Left forelimb (tissue), 1 donor: ENCODE measurements around the gene SOX6.

Source experiments
- DNase-seq: peaks from one replicate; pipeline ENCODE4 v3.0.0-alpha.2; 2018; ENCODE audit warnings: low spot score

Gene SOX6

GRCh38 chr11:15930442-15931025, 425.8 kb downstream of the SOX6 start:
- peak; percentile 42 for DNase-seq

GRCh38 chr11:15929371-15929901, 426.9 kb downstream of the SOX6 start:
- DNase-seq = peak; percentile 51

DNA sequence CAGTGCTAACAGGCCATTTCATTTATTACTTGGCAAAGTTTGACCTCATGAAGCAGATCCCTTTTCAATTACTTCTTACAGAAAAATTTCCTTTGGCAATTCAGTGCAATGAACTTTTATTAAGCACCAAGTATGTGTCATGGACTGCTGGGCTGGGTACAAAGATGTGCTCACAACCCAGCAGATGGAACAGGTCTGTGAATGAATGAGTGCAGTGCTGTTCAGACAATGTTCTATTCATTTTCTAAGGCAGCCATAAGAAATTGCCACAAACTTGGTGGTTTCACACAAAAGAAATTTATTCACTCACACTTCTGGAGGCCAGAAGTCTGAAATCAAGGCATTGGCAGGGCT, 428.5 kb downstream of the SOX6 start:
- DNase-seq = no peak

- DNase-seq = no peak
These were observed 429.0 kb downstream of the SOX6 start for GRCh38 chr11:15927196-15927863.

DNA sequence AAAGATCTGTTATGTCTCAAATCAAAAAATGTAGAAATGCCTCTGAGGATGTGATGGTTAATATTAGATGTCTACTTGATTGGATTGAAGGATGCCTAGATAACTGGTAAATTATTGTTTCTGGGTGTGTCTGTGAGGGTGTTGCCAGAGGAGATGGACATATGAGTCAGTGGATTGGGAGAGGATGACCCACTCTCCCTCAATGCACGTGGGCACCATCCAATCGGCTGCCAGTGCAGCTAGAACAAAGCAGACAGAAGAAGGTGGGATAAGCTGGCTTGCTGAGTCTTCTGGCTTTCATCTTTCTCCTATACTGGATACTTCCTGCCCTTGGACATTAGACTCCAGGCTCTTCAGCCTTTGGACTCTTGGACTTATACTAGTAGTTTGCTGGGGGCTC, 430.3 kb downstream of the SOX6 start:
- no peak for DNase-seq

DNA sequence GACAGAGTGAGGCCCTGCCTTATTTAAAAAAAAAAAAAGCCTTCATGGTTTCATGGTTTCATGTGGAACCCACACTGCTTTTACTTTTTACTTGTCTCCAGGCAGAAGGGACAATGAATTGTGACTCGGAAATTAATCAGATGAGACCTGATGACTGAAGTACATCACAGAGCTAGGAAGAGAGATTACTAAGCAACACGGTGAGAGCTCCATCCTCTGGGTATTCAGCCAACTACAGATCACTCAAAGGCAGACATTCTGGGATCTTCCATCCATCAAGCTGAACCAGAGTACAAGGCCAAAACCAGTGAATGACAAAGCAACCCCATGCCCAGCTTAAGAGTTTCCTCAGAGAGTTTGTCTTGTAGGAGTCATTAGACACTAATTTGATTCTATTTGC, 433.2 kb downstream of the SOX6 start:
- DNase-seq = no peak

- DNase-seq = peak; percentile 55
These were observed 433.6 kb downstream of the SOX6 start for GRCh38 chr11:15922745-15923144.

DNA sequence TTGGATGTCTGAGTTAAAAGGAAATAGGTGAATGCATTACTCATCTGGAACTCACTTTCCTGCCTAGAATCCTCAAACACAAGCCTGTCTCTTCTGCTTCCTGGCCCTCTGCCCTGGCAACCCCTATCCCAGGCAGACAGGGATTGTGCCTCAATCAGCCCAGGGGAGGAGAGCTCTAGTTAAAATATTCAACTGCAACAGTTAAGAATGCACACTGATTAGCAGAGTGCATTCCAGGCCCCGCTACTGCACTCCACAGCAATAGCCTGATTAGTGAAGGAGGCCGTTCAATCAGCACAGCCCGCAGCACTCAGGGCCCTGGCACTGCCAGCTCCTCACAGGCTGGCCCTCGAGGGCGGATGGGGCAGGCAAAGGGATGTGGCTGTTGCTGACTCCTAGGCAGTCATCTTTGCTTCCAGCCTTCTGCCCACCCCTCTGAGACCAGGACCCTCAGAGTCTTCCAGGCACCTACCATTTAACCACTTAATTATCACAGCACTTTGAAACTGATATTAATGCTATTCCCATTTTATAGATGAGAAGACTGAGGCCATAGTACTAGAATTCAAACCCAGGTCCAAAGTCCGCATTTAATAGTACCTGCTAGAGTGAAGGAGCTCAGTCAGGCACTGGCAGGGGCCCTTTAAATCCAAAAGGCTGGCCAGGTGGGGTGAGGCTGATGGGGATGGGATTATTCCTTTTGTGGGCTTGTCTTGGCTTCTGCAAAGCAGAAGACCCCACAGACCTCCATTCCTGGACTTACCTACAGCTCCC, 435.3 kb downstream of the SOX6 start:
- peak; percentile 30 for DNase-seq

GRCh38 chr11:15918674-15919073, 437.7 kb downstream of the SOX6 start:
- no peak for DNase-seq

DNA sequence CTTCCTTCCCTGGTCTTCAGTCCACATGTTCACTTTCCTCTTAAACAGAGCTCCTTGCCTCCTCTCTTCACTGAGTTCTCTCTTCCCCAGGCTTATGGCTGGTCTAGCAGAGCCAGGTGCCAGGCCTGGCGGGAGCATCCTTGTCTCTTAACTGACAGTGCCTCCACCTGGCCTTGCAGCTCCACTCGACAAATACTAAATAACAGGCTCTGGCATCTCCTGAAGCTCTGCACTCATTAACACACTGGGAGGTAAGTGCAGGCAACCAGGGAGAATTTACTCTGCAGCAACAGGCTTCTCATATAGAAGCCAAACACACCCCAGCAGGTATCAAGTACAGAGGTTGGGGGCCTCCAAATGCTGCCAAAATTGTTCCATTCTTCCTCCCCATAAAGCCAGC, 438.1 kb downstream of the SOX6 start:
- no peak for DNase-seq
